Islet precursor cell (in vitro differentiated cells): ENCODE measurements around the gene FREM1.
"Not testable (repeated sequence)": the region's sequence is repeated elsewhere in the genome, so short reads cannot be mapped to it uniquely, and the experiment has no call there.

Experiments used
- DNase-seq: peaks from one replicate; pipeline ENCODE4 v3.0.0-alpha.2; 2018

Gene FREM1, protein sequence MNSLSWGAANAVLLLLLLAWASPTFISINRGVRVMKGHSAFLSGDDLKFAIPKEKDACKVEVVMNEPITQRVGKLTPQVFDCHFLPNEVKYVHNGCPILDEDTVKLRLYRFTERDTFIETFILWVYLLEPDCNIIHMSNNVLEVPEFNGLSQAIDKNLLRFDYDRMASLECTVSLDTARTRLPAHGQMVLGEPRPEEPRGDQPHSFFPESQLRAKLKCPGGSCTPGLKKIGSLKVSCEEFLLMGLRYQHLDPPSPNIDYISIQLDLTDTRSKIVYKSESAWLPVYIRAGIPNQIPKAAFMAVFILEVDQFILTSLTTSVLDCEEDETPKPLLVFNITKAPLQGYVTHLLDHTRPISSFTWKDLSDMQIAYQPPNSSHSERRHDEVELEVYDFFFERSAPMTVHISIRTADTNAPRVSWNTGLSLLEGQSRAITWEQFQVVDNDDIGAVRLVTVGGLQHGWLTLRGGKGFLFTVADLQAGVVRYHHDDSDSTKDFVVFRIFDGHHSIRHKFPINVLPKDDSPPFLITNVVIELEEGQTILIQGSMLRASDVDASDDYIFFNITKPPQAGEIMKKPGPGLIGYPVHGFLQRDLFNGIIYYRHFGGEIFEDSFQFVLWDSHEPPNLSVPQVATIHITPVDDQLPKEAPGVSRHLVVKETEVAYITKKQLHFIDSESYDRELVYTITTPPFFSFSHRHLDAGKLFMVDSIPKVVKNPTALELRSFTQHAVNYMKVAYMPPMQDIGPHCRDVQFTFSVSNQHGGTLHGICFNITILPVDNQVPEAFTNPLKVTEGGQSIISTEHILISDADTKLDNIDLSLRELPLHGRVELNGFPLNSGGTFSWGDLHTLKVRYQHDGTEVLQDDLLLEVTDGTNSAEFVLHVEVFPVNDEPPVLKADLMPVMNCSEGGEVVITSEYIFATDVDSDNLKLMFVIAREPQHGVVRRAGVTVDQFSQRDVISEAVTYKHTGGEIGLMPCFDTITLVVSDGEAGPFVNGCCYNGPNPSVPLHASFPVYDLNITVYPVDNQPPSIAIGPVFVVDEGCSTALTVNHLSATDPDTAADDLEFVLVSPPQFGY (N-terminal part only)

DNA sequence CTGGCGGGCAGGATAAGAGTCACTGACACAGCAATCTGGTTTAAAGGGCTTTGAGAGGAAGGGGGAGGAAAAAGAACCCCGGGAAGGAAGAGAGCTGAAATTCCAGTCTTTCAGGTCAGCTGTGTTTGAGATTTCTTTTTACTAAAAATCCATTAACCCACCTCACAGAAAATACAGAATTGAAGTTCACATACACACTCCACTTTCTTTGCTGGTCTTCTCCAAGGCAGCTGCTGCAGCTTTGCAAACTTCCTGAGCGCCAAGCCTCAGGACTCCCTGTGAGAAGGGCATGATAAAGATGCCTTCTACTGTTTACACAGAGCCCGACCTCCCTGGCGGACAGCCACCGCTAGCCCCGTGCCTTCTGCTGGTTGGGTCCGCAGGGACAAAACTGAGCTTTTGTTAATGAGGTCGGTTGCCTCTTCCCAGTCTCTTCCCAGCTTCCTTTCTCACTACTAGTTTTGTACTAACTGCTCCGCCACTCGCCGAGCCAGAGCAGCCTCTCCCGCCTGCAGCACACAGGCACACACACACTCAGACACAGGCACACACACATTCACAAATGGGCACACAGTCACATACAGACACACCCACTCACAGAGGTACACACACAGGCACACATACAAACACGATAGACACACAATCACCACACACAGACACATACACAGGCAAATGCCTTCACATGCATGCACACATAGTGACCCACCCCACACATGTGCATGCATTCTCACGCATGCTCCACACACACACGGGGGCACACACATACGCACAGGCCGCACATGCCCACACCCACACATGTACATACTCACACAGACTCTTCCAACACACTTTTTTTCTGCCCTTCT, at the start of gene FREM1:
Gene FREM1 (minus strand): TSS at position 468 of the 845 bp plus-strand sequence. CDS start 41,451 bp downstream, outside the sequence.
- DNase-seq: peak; percentile 87

GRCh38 chr9:14958989-14959388, 48.8 kb upstream of the FREM1 start:
- no peak for DNase-seq

GRCh38 chr9:14957109-14957508, 46.9 kb upstream of the FREM1 start:
- no peak for DNase-seq

DNA sequence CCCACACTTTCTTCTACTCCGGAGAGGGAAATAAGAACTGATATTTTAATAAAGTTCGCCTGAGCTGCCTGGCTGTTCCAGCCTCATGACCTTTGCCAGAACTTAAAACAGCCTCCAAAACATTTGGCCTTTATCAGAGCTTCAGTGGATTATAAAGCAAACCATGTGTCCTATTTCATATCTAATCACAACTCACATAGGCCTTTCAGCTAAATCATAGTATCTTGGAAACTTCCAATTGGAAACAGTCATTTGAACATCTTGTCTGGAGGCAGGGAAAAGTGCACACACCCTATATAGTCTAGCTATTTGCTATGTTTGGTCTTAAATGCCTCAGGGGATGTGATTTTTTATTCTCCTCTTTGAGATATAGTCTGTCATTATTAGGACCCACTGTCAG, 46.0 kb upstream of the FREM1 start:
- DNase-seq: no peak

DNA sequence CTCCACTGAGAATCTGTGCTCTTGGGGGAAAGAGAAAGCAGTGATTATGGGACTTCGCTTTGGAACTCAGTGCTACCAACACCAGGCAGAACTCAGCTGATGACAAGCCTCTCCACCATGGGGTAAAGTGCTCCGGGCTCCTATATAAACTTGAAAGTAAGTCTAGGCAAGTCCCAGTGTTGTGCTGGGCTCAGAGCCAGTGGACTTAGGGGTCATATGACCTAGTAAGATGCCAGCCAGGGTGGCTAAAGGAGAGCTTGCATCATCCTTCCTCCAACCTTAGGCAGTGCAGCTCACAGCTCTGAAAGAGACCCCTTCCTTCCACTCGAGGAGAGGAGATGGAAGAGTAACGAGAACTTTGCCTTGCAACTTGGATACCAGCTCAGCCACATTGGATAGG, 35.1 kb upstream of the FREM1 start:
- no peak for DNase-seq

GRCh38 chr9:14941501-14942405, 31.5 kb upstream of the FREM1 start:
- no peak for DNase-seq

DNA sequence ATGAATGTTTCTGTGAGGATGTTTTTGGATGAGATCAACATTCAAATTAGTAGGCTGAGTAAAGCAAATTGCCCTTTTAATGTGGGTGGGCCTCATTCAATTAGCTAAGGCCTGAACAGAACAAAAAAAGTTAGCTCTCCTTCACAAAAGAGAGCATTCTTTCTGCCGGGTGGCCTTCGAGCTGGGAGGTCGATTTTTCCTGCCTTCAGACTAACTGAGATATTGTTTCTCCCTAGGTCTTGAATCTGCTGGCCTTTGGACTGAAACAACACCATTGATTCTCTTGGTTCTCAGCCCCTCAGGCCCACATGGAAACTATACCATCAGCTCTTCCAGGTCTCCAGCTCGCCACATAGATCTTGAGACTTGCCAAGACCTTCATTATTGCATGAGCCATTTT, 29.1 kb upstream of the FREM1 start:
- DNase-seq: no peak

DNA sequence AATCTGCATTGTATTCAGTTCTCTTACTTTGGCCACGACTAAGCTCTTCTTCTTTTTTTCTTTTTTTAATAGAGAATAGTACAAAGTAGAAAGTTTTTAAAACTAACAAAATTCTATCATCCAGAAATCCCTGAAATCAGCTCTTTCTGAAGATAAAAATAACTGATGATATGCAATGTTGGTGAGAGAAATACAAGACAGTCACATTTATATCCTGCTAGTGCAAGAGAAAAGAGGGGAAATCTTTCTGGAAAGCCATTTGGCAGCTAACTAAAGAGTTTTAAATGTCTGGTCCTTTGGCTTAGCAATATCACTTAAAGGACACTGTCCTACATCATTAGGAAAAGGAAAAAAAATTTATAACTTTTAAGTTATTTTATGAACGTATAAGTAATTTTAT, 27.0 kb upstream of the FREM1 start:
- no peak for DNase-seq

DNA sequence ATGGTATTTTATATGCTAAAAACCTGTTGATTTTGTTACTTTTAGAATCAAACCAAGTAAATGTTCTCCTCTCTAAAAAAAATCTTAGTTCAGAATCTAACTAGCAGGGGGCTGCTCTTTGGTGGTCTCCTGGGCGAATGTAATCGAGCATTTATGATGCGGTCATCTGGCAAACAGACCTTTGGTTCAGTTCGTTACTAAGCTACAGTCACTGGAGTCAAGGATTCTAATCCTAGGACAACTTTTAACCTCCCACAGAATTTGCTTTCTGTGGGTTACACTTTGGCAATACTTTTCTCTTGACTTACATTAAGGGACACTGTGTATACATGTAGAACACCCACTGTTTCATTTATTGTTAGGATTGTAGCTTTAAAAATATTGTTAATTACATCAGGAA, 26.3 kb upstream of the FREM1 start:
- no peak for DNase-seq

- no peak for DNase-seq
These were observed 25.7 kb upstream of the FREM1 start for GRCh38 chr9:14935964-14936363.

GRCh38 chr9:14935106-14935751, 25.0 kb upstream of the FREM1 start:
- DNase-seq: no peak

DNA sequence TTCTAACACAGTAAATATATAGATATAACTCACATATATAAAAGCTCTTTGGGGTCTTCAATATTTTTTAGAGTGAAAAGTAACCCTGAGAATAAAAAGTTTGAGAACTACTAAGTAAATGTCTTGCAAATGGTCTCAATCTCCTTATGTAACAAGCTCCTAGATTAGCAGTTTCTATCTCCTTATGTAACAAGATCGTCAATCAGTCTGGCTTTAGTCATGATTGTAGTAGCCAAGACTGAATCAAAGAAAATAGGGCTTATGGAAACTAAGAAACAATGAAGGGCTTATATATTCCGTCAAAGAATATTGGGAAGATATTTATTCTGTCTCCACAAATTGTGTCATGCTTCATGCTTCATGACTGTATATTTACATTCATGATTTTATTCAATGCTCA, 22.4 kb upstream of the FREM1 start:
- DNase-seq: no peak

- DNase-seq: no peak
These were observed 22.0 kb upstream of the FREM1 start for GRCh38 chr9:14932231-14932630.

- DNase-seq: no peak
These were observed 16.9 kb upstream of the FREM1 start for GRCh38 chr9:14926941-14927624.

DNA sequence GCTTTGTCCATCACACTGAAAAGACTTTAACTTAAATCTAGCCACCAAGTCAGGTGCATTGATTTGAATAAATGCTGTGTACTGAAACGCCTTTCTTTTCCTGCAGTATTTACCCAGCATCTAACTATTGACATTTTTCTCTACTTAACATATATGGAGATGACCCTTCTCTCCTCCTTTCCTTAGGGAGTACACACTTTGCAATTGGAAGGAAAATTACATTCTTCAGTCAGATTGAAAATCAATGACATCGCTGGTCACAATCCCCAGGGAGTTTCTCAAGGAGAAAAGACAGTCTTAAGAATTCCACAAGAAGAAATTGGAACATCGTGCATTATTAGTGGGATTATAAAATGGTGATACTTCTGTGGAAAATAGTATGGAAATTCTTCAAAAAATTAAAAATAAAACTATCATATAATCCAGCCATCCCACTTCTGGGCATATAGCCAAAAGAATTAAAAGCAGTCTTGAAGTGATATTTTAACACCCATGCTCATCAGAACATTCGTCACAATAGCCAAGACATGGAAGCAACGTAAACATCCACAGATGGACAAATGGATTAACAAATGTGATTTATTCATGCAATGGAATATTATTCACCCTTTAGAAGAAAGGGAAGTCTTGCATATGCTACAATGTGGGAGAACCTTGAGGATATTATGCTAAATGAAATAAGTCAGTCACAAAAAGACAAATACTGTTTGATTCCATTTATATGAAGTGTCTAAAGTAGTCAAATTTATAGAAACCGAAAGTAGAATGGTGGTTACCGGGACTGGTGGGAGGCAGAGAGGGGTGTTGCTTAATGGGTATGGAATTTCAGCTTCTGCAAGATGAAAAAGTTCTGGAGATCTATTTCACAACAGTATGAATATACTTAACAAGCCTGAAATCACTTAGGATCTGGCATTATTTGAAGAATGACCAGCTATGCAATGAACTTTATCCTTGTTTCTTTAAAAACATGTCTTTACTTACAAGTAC, 14.3 kb upstream of the FREM1 start:
- no peak for DNase-seq

- DNase-seq: no peak
These were observed 13.5 kb upstream of the FREM1 start for GRCh38 chr9:14923701-14924100.

DNA sequence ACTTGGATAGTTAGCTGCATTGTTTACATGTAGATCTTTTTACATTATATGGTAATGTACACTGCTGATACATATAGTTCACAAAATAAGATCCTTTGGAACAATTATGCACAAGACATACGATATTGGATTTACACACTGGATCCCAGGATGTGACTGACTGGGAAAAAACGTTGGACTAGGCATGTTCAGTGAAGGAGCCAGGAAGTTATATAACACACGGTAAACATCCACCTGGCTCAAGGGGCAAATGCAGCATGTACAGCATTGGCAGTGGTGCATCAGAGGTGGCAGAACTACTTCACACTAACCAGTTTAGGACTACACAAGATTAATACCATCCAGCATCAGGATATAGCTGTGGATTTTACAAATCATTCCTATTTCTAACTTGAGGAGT, 10.6 kb upstream of the FREM1 start:
- not testable (repeated sequence) for DNase-seq

- DNase-seq: no peak
These were observed 3.1 kb upstream of the FREM1 start for GRCh38 chr9:14913366-14913765.

DNA sequence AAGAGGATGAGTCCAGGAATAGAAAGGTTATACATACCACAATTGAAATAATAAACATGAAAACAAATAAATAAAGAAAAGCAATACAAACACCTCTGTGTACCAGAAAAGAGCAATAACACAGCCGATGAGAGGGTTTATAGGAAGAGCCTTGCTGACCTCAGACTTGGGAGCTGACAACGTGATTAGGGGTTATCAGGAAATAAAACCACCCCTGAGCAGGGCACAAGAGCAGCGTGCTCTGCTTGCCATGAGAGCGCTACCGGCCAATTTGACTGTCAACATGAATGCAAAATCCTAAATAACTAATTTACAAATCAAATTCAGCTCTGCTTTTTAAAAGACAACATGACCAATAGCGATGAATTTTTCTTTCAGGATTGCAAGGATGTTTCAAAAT, 2.6 kb upstream of the FREM1 start:
- DNase-seq: no peak
